K562 (cell line): ENCODE results near the gene MYO18B. TPM values are rescaled to one million over a fixed set of nuclear protein-coding genes. Genes with fewer than 3 reads are reported as not detected.

Experiments
- ATAC-seq: fragments of 200-7000 bp; cut with Tn5 transposase; 3 replicates; pipeline ENCODE4 v1.9.1; 2020; ENCODE audit warnings: moderate library complexity
- BruUV-seq: library from RNA; stranded (reverse); fragments of 400-500 nt; replicated peaks from 2 replicates; lab custom pipeline; 2021; lab: Mats Ljungman, UMichigan
- CTCF ChIA-PET: fragments of 300-600 bp; formaldehyde crosslinking; extraction: SDS; loops from one replicate; lab custom pipeline; 2021; ENCODE audit warnings: low intra/inter-chr PET ratio; lab: Yijun Ruan, JAX
- POLR2A ChIA-PET: fragments of 300-600, 350-650 bp; sonication (Branson Sonifier 250); formaldehyde crosslinking; extraction: SDS; loops from one replicate; lab custom pipeline; 2021; ENCODE audit warnings: antibody characterized with exemption, inconsistent platforms; lab: Yijun Ruan, JAX
- DNase-seq, 4 experiments: peaks; one replicate each; pipeline versions ENCODE4 v3.0.0 to v3.0.0-alpha.2; 2011 to 2018; ENCODE audit warnings: low spot score in 3 of 4, mixed read lengths in 3 of 4; ENCODE audit errors: extremely low read depth in 1 of 4
- FAIRE-seq: peaks from 2 replicates; lab custom pipeline; 2011; peaks lifted over from hg19 to GRCh38; lab: Jason Lieb, UNC
- H2AFZ ChIP-seq: 2 replicates; pipeline ENCODE4 v1.6.0; 2011; ENCODE audit warnings: low read depth, low read length, control low read depth, inconsistent platforms
- H3K27ac ChIP-seq: fragments of 200-600 bp; 3 replicates; pipeline ENCODE4 v1.8.0; 2011; ENCODE audit warnings: low read depth, mild to moderate bottlenecking, control low read depth, inconsistent platforms, low read length, moderate library complexity, mixed read lengths; ENCODE audit errors: extremely low read depth
- H3K27me3 ChIP-seq, 2 experiments: fragments of 300-600 bp in 1 of 2; 2 replicates in 1 of 2; 3 replicates in 1 of 2; pipeline versions ENCODE4 v1.6.0 to v1.8.0; 2011; ENCODE audit warnings: inconsistent platforms in 2 of 2, low read length in 2 of 2, mild to moderate bottlenecking in 1 of 2, mixed read lengths in 1 of 2, moderate library complexity in 1 of 2; ENCODE audit not compliant: control insufficient read depth in 2 of 2, insufficient read depth in 2 of 2
- H3K36me3 ChIP-seq: fragments of 300-600 bp; 3 replicates; pipeline ENCODE4 v1.8.0; 2011; ENCODE audit warnings: mild to moderate bottlenecking, low read length, inconsistent platforms; ENCODE audit not compliant: control insufficient read depth, insufficient read depth
- H3K4me1 ChIP-seq, 2 experiments: fragments of 200-600 bp in 1 of 2; replicated peaks in 1 of 2; 2 replicates in 1 of 2; 3 replicates in 1 of 2; pipeline versions ENCODE4 v1.5.1 to v1.8.0; 2011; ENCODE audit warnings: inconsistent platforms in 2 of 2, low read length in 2 of 2, mild to moderate bottlenecking in 1 of 2, mixed read lengths in 1 of 2, moderate library complexity in 1 of 2; ENCODE audit not compliant: control insufficient read depth in 2 of 2, insufficient read depth in 2 of 2
- H3K4me2 ChIP-seq: 2 replicates; pipeline ENCODE4 v1.6.1; 2011; ENCODE audit warnings: low read length, control low read depth, inconsistent platforms, mixed read lengths; ENCODE audit not compliant: insufficient read depth
- H3K4me3 ChIP-seq: fragments of 200-600 bp; sonication (generic), shearing (Covaris generic); 2 replicates; pipeline ENCODE4 v1.5.1; 2016; ENCODE audit warnings: control low read depth, inconsistent platforms
- H3K79me2 ChIP-seq: fragments of 200-600 bp; 3 replicates; pipeline ENCODE4 v1.8.0; 2011; ENCODE audit warnings: low read length, inconsistent platforms; ENCODE audit not compliant: control insufficient read depth, insufficient read depth
- H3K9ac ChIP-seq, 2 experiments: 2 replicates each; pipeline versions ENCODE4 v1.6.0 to v1.6.1; 2011; ENCODE audit warnings: low read depth in 2 of 2, low read length in 2 of 2, control low read depth in 1 of 2, inconsistent platforms in 1 of 2, mild to moderate bottlenecking in 1 of 2, mixed read lengths in 1 of 2; ENCODE audit not compliant: insufficient read depth in 1 of 2
- H3K9me1 ChIP-seq: one replicate; pipeline ENCODE4 v1.6.0; 2011; ENCODE audit warnings: inconsistent platforms, mild to moderate bottlenecking, low read length, moderate library complexity; ENCODE audit not compliant: control insufficient read depth, insufficient read depth
- H3K9me3 ChIP-seq: replicated peaks from 2 replicates; pipeline ENCODE4 v1.5.1; 2011; ENCODE audit warnings: low read depth, low read length, inconsistent platforms; ENCODE audit not compliant: control insufficient read depth, insufficient read depth
- H4K20me1 ChIP-seq: replicated peaks from 2 replicates; pipeline ENCODE4 v1.6.1; 2011; ENCODE audit warnings: low read length, inconsistent platforms, mixed read lengths; ENCODE audit not compliant: control insufficient read depth, insufficient read depth
- CREBBP ChIP-seq: IDR thresholded peaks from one replicate; pipeline ENCODE4 v1.6.1; 2012; ENCODE audit warnings: low read depth, mild to moderate bottlenecking, control low read depth, inconsistent platforms, low read length
- CTCFL ChIP-seq: IDR thresholded peaks from 2 replicates; pipeline ENCODE4 v1.6.1; 2011; ENCODE audit warnings: borderline replicate concordance, low read depth, mild to moderate bottlenecking, moderate library complexity, low read length; ENCODE audit not compliant: insufficient read depth, poor library complexity, severe bottlenecking
- ESRRA ChIP-seq: fragments of 450-650 bp; IDR thresholded peaks from 2 replicates; pipeline ENCODE4 v1.6.1; 2014; ENCODE audit warnings: low read depth, mild to moderate bottlenecking, moderate library complexity, borderline replicate concordance
- HIVEP1 ChIP-seq: fragments of 250-450 bp; sonication (Bioruptor Pico); IDR thresholded peaks from 2 replicates; pipeline ENCODE4 v1.4.0; 2020; ENCODE audit warnings: mild to moderate bottlenecking
- HLTF ChIP-seq: fragments of 450-650 bp; IDR thresholded peaks from 2 replicates; pipeline ENCODE4 v1.6.1; 2016
- KAT2B ChIP-seq: IDR thresholded peaks from one replicate; pipeline ENCODE4 v1.6.1; 2012; ENCODE audit warnings: low read depth, mild to moderate bottlenecking, control low read depth, inconsistent platforms, low read length, moderate library complexity
- MNT ChIP-seq, 2 experiments: fragments of 450-650 bp; conservative IDR thresholded peaks; 2 replicates each; pipeline ENCODE4 v1.6.1; 2017; ENCODE audit warnings: mild to moderate bottlenecking in 2 of 2, moderate library complexity in 2 of 2
- NFIC ChIP-seq: fragments of 450-650 bp; IDR thresholded peaks from 2 replicates; pipeline ENCODE4 v1.6.1; 2017; ENCODE audit warnings: mild to moderate bottlenecking, inconsistent platforms
- NRF1 ChIP-seq, 2 experiments: fragments of 450-650 bp; IDR thresholded peaks in 1 of 2; conservative IDR thresholded peaks in 1 of 2; 2 replicates each; pipeline ENCODE4 v1.6.1; 2014; ENCODE audit warnings: mild to moderate bottlenecking in 2 of 2
- PHF20 ChIP-seq: fragments of 450-650 bp; IDR thresholded peaks from 2 replicates; pipeline ENCODE4 v1.6.1; 2018; ENCODE audit not compliant: partially characterized antibody
- RB1 ChIP-seq: fragments of 450-650 bp; IDR thresholded peaks from 2 replicates; pipeline ENCODE4 v1.6.1; 2017; ENCODE audit warnings: low read depth, mild to moderate bottlenecking
- ZNF121 ChIP-seq: sonication (generic); formaldehyde crosslinking; conservative IDR thresholded peaks from 2 replicates; pipeline ENCODE4 v1.8.0; 2022; ENCODE audit warnings: missing genetic modification reagents
- ZNF518B ChIP-seq: fragments of 250-450 bp; sonication (Bioruptor Pico); IDR thresholded peaks from 2 replicates; pipeline ENCODE4 v1.5.0; 2021; ENCODE audit warnings: mild to moderate bottlenecking, moderate library complexity
- ZNF584 ChIP-seq: fragments of 200-800 bp; sonication (Bioruptor generic); IDR thresholded peaks from 2 replicates; pipeline ENCODE4 v1.6.1; 2016; ENCODE audit warnings: low read depth, mild to moderate bottlenecking, missing genetic modification characterization, missing compliant biosample characterization
- WGBS: fragments of 100-300 bp; shearing (Covaris generic); methylation state at CpG from one replicate; pipeline ENCODE4 v1.1.6; 2016; ENCODE audit warnings: low coverage, mixed read lengths; ENCODE audit not compliant: insufficient coverage; ENCODE audit errors: missing lambda C conversion rate; 5-methylcytosine and 5-hydroxymethylcytosine counted together
- in situ Hi-C: fragments of 300-500 bp; cut with MboI; formaldehyde crosslinking; loops from 4 replicates; pipeline ENCODE4 v1.15.0; 2018; ENCODE audit warnings: inconsistent platforms, mixed read lengths
- intact Hi-C: fragments of 100-400 bp; cut with micrococcal nuclease; formaldehyde crosslinking; loops from 2 replicates; pipeline ENCODE4 v1.14.2; 2022
- polyA plus RNA-seq, 8 experiments: library from polyadenylated mRNA; depleted of rRNA in 4 of 8; stranded (reverse) in 5 of 8; unstranded in 3 of 8; fragments of >200 nt; fragmentation: Nextera tagmentation in 2 of 8; fragmentation: Illumina TruSeq in 1 of 8; extraction: Ambion mirVana in 2 of 8; extraction: Trizol in 1 of 8; gene quantifications; 2 replicates each; pipeline versions ENCODE4 v1.2.1 to v1.2.3, GENCODE V29; 2011 to 2014; ENCODE audit warnings: inconsistent platforms in 1 of 8, missing spikeins in 1 of 8
- total RNA-seq, 7 experiments: library from RNA; depleted of rRNA in 6 of 7; stranded (reverse); fragments of >200 nt in 6 of 7; fragmentation: Illumina TruSeq in 2 of 7; extraction: Trizol in 2 of 7; gene quantifications; 2 replicates each; pipeline versions ENCODE4 v1.2.1 to v1.2.3, GENCODE V29; 2011 to 2021; ENCODE audit warnings: low replicate concordance in 1 of 7
- TF ChIP-seq, protein P1 (sequence below): sonication (generic); formaldehyde crosslinking; IDR thresholded peaks from 2 replicates; pipeline ENCODE4 v1.8.0; 2022; ENCODE audit warnings: mild to moderate bottlenecking, missing genetic modification reagents

Gene MYO18B
- total and polyA plus RNA-seq, 9 of the 15 experiments (the other 6 are each of a cell fraction or from before 2014, with no cell fraction given) = 0.06 to 7.0 (median 4.3) TPM

GRCh38 chr22:25693268-25693565 lies 48.8 kb upstream of the MYO18B start:
- in situ Hi-C loops = no loop called here
- FAIRE-seq = no peak
- Histone ChIP-seq H3K27ac (no peak overlapping the region), H3K9me3 (no peaks in the 10 kb centered on the region), H3K4me2 (no peak overlapping the region), H4K20me1 (no peaks in the 10 kb centered on the region), H3K9me1 (no peaks in the 10 kb centered on the region), H3K79me2 (no peaks in the 10 kb centered on the region), H3K9ac (no peak overlapping the region), H3K27me3 (no peaks in the 10 kb centered on the region), H3K4me1 (no peaks in the 10 kb centered on the region; a peak in 1 of 5 replicates), H3K36me3 (peaks cover 3% of the 10 kb centered on the region; the same call in 1 of the 3 replicates), H2AFZ (no peak overlapping the region), H3K4me3 (no peak overlapping the region)
- TF ChIP-seq NRF1 (conservative IDR thresholded peaks at IDR 0.05 in 1 of 2, IDR thresholded peaks at IDR 0.05 in 1 of 2) = no peak
- no peak for TF ChIP-seq ESRRA
- no peak for TF ChIP-seq CTCFL
- TF ChIP-seq MNT (conservative IDR thresholded peaks at IDR 0.05) = no peak
- TF ChIP-seq NFIC = no peak
- TF ChIP-seq HLTF = no peak
- no peak for TF ChIP-seq CREBBP
- TF ChIP-seq RB1 = no peak
- TF ChIP-seq ZNF518B = no peak
- TF ChIP-seq ZNF584 (CRISPR knock-in tag) = no peak
- TF ChIP-seq HIVEP1 (CRISPR knock-in tag) = no peak
- no peak for TF ChIP-seq PHF20
- TF ChIP-seq ZNF121 (CRISPR knock-in tag) = no peak
- TF ChIP-seq KAT2B = no peak
- TF ChIP-seq, protein P1, sequence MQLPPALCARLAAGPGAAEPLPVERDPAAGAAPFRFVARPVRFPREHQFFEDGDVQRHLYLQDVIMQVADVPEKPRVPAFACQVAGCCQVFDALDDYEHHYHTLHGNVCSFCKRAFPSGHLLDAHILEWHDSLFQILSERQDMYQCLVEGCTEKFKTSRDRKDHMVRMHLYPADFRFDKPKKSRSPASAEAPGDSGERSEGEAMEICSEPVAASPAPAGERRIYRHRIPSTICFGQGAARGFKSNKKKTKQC (CRISPR knock-in tag) = no peak
- no peak for DNase-seq
- no TSS peak for BruUV-seq
- intact Hi-C loops = no loop called here
- no peak for ATAC-seq
- CTCF ChIA-PET = no interaction called here
- 75% methylated on average over 4 of the region's 4 CpGs for WGBS
- POLR2A ChIA-PET = no interaction called here
